HepG2 (cell line): Measurements from ENCODE around the gene SOX8. TPM values are rescaled to one million over a fixed set of nuclear protein-coding genes. Genes with fewer than 3 reads are reported as not detected.

Experiments
- ARID2 ChIP-seq: sonication (generic); formaldehyde crosslinking; IDR thresholded peaks from 2 replicates; pipeline ENCODE4 v1.8.1; 2022; ENCODE audit warnings: mild to moderate bottlenecking, missing genetic modification reagents, borderline replicate concordance
- E2F2 ChIP-seq: sonication (generic); formaldehyde crosslinking; IDR thresholded peaks from 2 replicates; pipeline ENCODE4 v1.4.0; 2020; ENCODE audit warnings: missing genetic modification reagents, borderline replicate concordance
- GATAD1 ChIP-seq: IDR thresholded peaks from 2 replicates; pipeline ENCODE4 v1.6.1; 2016; ENCODE audit warnings: missing genetic modification reagents, missing compliant biosample characterization
- HOXA5 ChIP-seq: sonication (generic); formaldehyde crosslinking; IDR thresholded peaks from 2 replicates; pipeline ENCODE4 v1.4.0; 2020; ENCODE audit warnings: missing genetic modification reagents
- IRF1 ChIP-seq: sonication (generic); formaldehyde crosslinking; IDR thresholded peaks from 2 replicates; pipeline ENCODE4 v1.4.0; 2020; ENCODE audit warnings: low read depth, mild to moderate bottlenecking, missing genetic modification reagents
- KDM4B ChIP-seq: sonication (generic); formaldehyde crosslinking; IDR thresholded peaks from 2 replicates; pipeline ENCODE4 v1.4.0; 2020; ENCODE audit warnings: missing genetic modification reagents
- PATZ1 ChIP-seq: sonication (generic); formaldehyde crosslinking; IDR thresholded peaks from 2 replicates; pipeline ENCODE4 v1.4.0; 2020; ENCODE audit warnings: missing genetic modification reagents
- SIN3A ChIP-seq: IDR thresholded peaks from 2 replicates; pipeline ENCODE4 v1.6.1; 2011; ENCODE audit warnings: low read depth, mild to moderate bottlenecking, control low read depth, low read length, borderline replicate concordance
- SMAD1 ChIP-seq: sonication (generic); formaldehyde crosslinking; IDR thresholded peaks from 2 replicates; pipeline ENCODE4 v1.4.0; 2020; ENCODE audit warnings: missing genetic modification reagents, low read depth, mild to moderate bottlenecking, borderline replicate concordance
- ZKSCAN5 ChIP-seq: sonication (generic); formaldehyde crosslinking; IDR thresholded peaks from 2 replicates; pipeline ENCODE4 v1.5.1; 2020; ENCODE audit warnings: mild to moderate bottlenecking, missing genetic modification reagents
- ZNF121 ChIP-seq: sonication (generic); formaldehyde crosslinking; IDR thresholded peaks from 2 replicates; pipeline ENCODE4 v1.5.0; 2020; ENCODE audit warnings: mild to moderate bottlenecking, missing genetic modification reagents
- ZNF207 ChIP-seq: fragments of 450-650 bp; IDR thresholded peaks from 2 replicates; pipeline ENCODE4 v1.6.1; 2016; ENCODE audit warnings: antibody characterized with exemption, borderline replicate concordance
- ZNF333 ChIP-seq: sonication (generic); formaldehyde crosslinking; IDR thresholded peaks from 2 replicates; pipeline ENCODE4 v1.4.0; 2020; ENCODE audit warnings: mild to moderate bottlenecking, missing genetic modification reagents, borderline replicate concordance
- ZNF556 ChIP-seq: sonication (generic); formaldehyde crosslinking; IDR thresholded peaks from 2 replicates; pipeline ENCODE4 v1.4.0; 2020; ENCODE audit warnings: mild to moderate bottlenecking, missing genetic modification reagents, borderline replicate concordance
- ZNF580 ChIP-seq: IDR thresholded peaks from 2 replicates; pipeline ENCODE4 v1.6.1; 2016; ENCODE audit warnings: low read depth, borderline replicate concordance
- ZNF687 ChIP-seq: sonication (generic); formaldehyde crosslinking; IDR thresholded peaks from 2 replicates; pipeline ENCODE4 v1.5.1; 2020; ENCODE audit warnings: mild to moderate bottlenecking, missing genetic modification reagents, moderate library complexity
- ZNF879 ChIP-seq: sonication (generic); formaldehyde crosslinking; IDR thresholded peaks from 2 replicates; pipeline ENCODE4 v1.8.1; 2023; ENCODE audit warnings: missing genetic modification reagents
- polyA plus RNA-seq, 8 experiments: library from polyadenylated mRNA; depleted of rRNA in 3 of 8; stranded (reverse) in 7 of 8; unstranded in 1 of 8; fragments of >200 nt; fragmentation: Illumina TruSeq in 4 of 8; extraction: Trizol in 4 of 8; gene quantifications; 2 replicates each; pipeline versions ENCODE4 v1.2.1 to v1.2.3, GENCODE V29; 2011 to 2016; ENCODE audit warnings: low read depth in 4 of 8, missing spikeins in 1 of 8, mixed read lengths in 1 of 8; ENCODE audit not compliant: insufficient read depth in 1 of 8
- total RNA-seq, 5 experiments: library from RNA; depleted of rRNA; stranded (reverse); fragments of >200 nt; fragmentation: Illumina TruSeq; extraction: Trizol; gene quantifications; 2 replicates each; pipeline ENCODE4 v1.2.3, GENCODE V29; 2016; ENCODE audit warnings: low read depth in 1 of 5

Gene SOX8
- total and polyA plus RNA-seq, 2 of the 13 experiments (the other 11 are each of a cell fraction or from before 2014, with no cell fraction given): 0.20 to 0.28 TPM

- TF ChIP-seq GATAD1 (CRISPR knock-in tag): no peak
- peak; percentile 84; the same call in 1 of the 2 replicates for TF ChIP-seq SMAD1 (CRISPR knock-in tag)
- TF ChIP-seq ZKSCAN5 (CRISPR knock-in tag): no peak
- 0 out of 2 replicates have a peak, but pooled peaks have one; percentile 35 for TF ChIP-seq ARID2 (CRISPR knock-in tag)
- TF ChIP-seq ZNF556 (CRISPR knock-in tag): peak; percentile 88; the same call in 1 of the 2 replicates
- TF ChIP-seq ZNF580: peak; percentile 68; the same call in 1 of the 2 replicates
- peak; percentile 87; the same call in 1 of the 2 replicates for TF ChIP-seq ZNF879
- peak; percentile 73 for TF ChIP-seq PATZ1 (CRISPR knock-in tag)
- TF ChIP-seq ZNF687: peak; percentile 86
- peak; percentile 49; the same call in 1 of the 2 replicates for TF ChIP-seq ZNF121 (CRISPR knock-in tag)
- peak; percentile 56; the same call in 1 of the 2 replicates for TF ChIP-seq E2F2 (CRISPR knock-in tag)
- peak; percentile 42; the same call in 1 of the 2 replicates for TF ChIP-seq SIN3A
- peak; percentile 92 for TF ChIP-seq ZNF333 (CRISPR knock-in tag)
- no peak for TF ChIP-seq IRF1 (CRISPR knock-in tag)
- no peak for TF ChIP-seq HOXA5 (CRISPR knock-in tag)
- TF ChIP-seq KDM4B (CRISPR knock-in tag): no peak
- TF ChIP-seq ZNF207: no peak
These were observed 10.6 kb upstream of the SOX8 start, which contains the start of gene LMF1 (continued) for GRCh38 chr16:970766-971581.
